Activated naive CD4-positive, alpha-beta T cell treated with anti-CD3 and anti-CD28 coated beads, Interleukin-2, amount 50 U/mL, for 72 hours (primary cell): ENCODE data around the gene RPL32. TPM values are rescaled to one million over a fixed set of nuclear protein-coding genes. Genes with fewer than 3 reads are reported as not detected.
"Not testable (repeated sequence)": the region's sequence is repeated elsewhere in the genome, so short reads cannot be mapped to it uniquely, and the experiment has no call there.

Source experiments
- ATAC-seq, 2 donors: fragments of 150-1000 bp; cut with Tn5 transposase; 2 replicates each; pipeline ENCODE4 v1.10.0; 2021; ENCODE audit warnings: mild to moderate bottlenecking in 2 of 2, moderate library complexity in 2 of 2
- DNase-seq, 2 donors: peaks; one replicate each; pipeline ENCODE4 v3.0.0; 2021 to 2022; ENCODE audit warnings: low spot score in 2 of 2
- H3K27ac Mint-ChIP-seq, 2 donors: one replicate each; pipeline ENCODE4 v1.8.0; 2022; ENCODE audit warnings: mild to moderate bottlenecking in 2 of 2, mixed read lengths in 2 of 2
- H3K36me3 Mint-ChIP-seq, 2 donors: one replicate each; pipeline ENCODE4 v1.8.0; 2022; ENCODE audit warnings: mixed read lengths in 2 of 2
- H3K9me3 Mint-ChIP-seq, 2 donors: one replicate each; pipeline ENCODE4 v1.8.0; 2022; ENCODE audit warnings: mixed read lengths in 2 of 2
- total RNA-seq, 2 donors: library from RNA; stranded (reverse); gene quantifications; one replicate each; pipeline ENCODE4 v1.2.3, GENCODE V29; 2022

The RPL32 gene
- total RNA-seq, 2 donors from 2014 or later: 2,520 to 2,880 TPM

GRCh38 chr3:12799525-12800440 lies 41.6 kb downstream of the RPL32 start:
- ATAC-seq (peak in 1 of 2 donors; percentile 30), DNase-seq (peak in 1 of 2 donors; percentile 31)
- no peaks in the 10 kb centered on the region for H3K36me3 Mint-ChIP-seq
- no peak overlapping the region for H3K27ac Mint-ChIP-seq
- H3K9me3 Mint-ChIP-seq: no peaks in the 10 kb centered on the region

- Mint-ChIP-seq H3K9me3 (no peaks in the 10 kb centered on the region), H3K27ac (no peak overlapping the region), H3K36me3 (no peaks in the 10 kb centered on the region)
- DNase-seq (no peak), ATAC-seq (no peak)
Measured at GRCh38 chr3:12798559-12799179, 42.7 kb downstream of the RPL32 start.

- Mint-ChIP-seq H3K9me3 (no peaks in the 10 kb centered on the region), H3K36me3 (no peaks in the 10 kb centered on the region), H3K27ac (no peak overlapping the region)
- no peak for DNase-seq
- ATAC-seq: no peak
Measured at GRCh38 chr3:12797892-12798558, 43.3 kb downstream of the RPL32 start.

GRCh38 chr3:12797124-12797891 lies 44.1 kb downstream of the RPL32 start:
- no peak for ATAC-seq
- H3K36me3 Mint-ChIP-seq: no peaks in the 10 kb centered on the region
- no peak for DNase-seq
- no peak overlapping the region for H3K27ac Mint-ChIP-seq
- H3K9me3 Mint-ChIP-seq: no peaks in the 10 kb centered on the region

- Mint-ChIP-seq H3K36me3 (no peaks in the 10 kb centered on the region), H3K27ac (peak within 1 kb of the TSS in 1 of 2 donors; percentile 73), H3K9me3 (no peaks in the 10 kb centered on the region)
- peak; percentile 76 to 83 for ATAC-seq
- peak in 1 of 2 donors; percentile 44 for DNase-seq
Measured at GRCh38 chr3:12796171-12797123, 44.9 kb downstream of the RPL32 start, which contains the start of gene CAND2. CAND2 (plus strand) TSS chr3:12796680; CDS start chr3:12796721, 41 bp downstream.

- ATAC-seq (no peak), DNase-seq (no peak)
- Mint-ChIP-seq H3K9me3 (no peaks in the 10 kb centered on the region), H3K36me3 (no peaks in the 10 kb centered on the region), H3K27ac (no peak overlapping the region)
Measured at GRCh38 chr3:12793701-12794100, 47.7 kb downstream of the RPL32 start.

GRCh38 chr3:12791430-12791829 lies 49.9 kb downstream of the RPL32 start:
- ATAC-seq: no peak
- no peak for DNase-seq
- Mint-ChIP-seq H3K27ac (no peak overlapping the region), H3K9me3 (no peaks in the 10 kb centered on the region), H3K36me3 (no peaks in the 10 kb centered on the region)

GRCh38 chr3:12787967-12788690 lies 53.2 kb downstream of the RPL32 start:
- DNase-seq, H3K27ac Mint-ChIP-seq, H3K36me3 Mint-ChIP-seq, H3K9me3 Mint-ChIP-seq, ATAC-seq: not testable (repeated sequence)

GRCh38 chr3:12787346-12787745 lies 54.0 kb downstream of the RPL32 start:
- not testable (repeated sequence) for H3K9me3 Mint-ChIP-seq, ATAC-seq, H3K27ac Mint-ChIP-seq

GRCh38 chr3:12785096-12785495 lies 56.3 kb downstream of the RPL32 start:
- Mint-ChIP-seq H3K27ac (no peak overlapping the region), H3K9me3 (no peaks in the 10 kb centered on the region), H3K36me3 (no peaks in the 10 kb centered on the region)
- ATAC-seq (no peak), DNase-seq (no peak)

More at GRCh38 chr3:12787346-12787745, 54.0 kb downstream of the RPL32 start:
- not testable (repeated sequence) for H3K36me3 Mint-ChIP-seq
- DNase-seq: peak in 1 of 2 donors; percentile 59

Other genes starting within 250 kb of the RPL32 start
- gene RAF1, start 177.4 kb downstream of the RPL32 start, total RNA-seq: 10 to 100 TPM; 75.9 to 97.0 TPM
- not detected for gene TMEM40, start 82.3 kb downstream of the RPL32 start, total RNA-seq
- 1 to 10 TPM; 1.8 to 2.5 TPM for gene CAND2, start 44.9 kb downstream of the RPL32 start, total RNA-seq
- gene IQSEC1, start 231.9 kb upstream of the RPL32 start, total RNA-seq: 10 to 100 TPM; 25.0 to 37.1 TPM